ENCODE data around the gene TPMT.
"Not testable (repeated sequence)": the region's sequence is repeated elsewhere in the genome, so short reads cannot be mapped to it uniquely, and the experiment has no call there.

DNA sequence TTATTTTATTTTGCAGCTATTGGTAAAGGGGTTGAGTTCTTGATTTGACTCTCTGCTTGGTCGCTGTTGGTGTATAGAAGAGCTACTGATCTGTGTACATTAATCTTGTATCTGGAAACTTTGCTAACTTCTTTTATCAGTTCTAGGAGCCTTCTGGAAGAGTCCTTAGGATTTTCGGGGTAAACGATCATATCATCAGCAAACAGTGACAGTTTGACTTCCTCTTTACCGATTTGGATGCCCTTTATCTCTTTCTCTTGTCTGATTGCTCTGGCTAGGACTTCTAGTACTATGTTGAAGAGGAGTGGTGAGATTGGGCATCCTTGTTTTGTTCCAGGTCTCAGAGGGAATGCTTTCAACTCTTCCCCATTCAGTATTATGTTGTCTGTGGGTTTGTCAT, 21.3 kb upstream of the TPMT start:
- TF ChIP-seq, protein P1, sequence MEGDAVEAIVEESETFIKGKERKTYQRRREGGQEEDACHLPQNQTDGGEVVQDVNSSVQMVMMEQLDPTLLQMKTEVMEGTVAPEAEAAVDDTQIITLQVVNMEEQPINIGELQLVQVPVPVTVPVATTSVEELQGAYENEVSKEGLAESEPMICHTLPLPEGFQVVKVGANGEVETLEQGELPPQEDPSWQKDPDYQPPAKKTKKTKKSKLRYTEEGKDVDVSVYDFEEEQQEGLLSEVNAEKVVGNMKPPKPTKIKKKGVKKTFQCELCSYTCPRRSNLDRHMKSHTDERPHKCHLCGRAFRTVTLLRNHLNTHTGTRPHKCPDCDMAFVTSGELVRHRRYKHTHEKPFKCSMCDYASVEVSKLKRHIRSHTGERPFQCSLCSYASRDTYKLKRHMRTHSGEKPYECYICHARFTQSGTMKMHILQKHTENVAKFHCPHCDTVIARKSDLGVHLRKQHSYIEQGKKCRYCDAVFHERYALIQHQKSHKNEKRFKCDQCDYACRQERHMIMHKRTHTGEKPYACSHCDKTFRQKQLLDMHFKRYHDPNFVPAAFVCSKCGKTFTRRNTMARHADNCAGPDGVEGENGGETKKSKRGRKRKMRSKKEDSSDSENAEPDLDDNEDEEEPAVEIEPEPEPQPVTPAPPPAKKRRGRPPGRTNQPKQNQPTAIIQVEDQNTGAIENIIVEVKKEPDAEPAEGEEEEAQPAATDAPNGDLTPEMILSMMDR (IDR thresholded peaks at IDR 0.05), result not testable (repeated sequence)
- not testable (repeated sequence) for TF ChIP-seq POLR2A (IDR thresholded peaks at IDR 0.05)

All from prostate gland (tissue), 2 donors.